IMR-90 (cell line): Measurements from ENCODE around the gene CHL1. TPM values are rescaled to one million over a fixed set of nuclear protein-coding genes. Genes with fewer than 3 reads are reported as not detected.

ENCODE experiments used
- ATAC-seq: fragments of 200-7000 bp; cut with Tn5 transposase; 2 replicates; pipeline ENCODE4 v1.9.1; 2020; ENCODE audit warnings: low read depth, mild to moderate bottlenecking, moderate library complexity
- BruUV-seq: library from RNA; stranded (reverse); fragments of 400-500 nt; replicated peaks from 2 replicates; lab custom pipeline; 2021; lab: Mats Ljungman, UMichigan
- CTCF ChIA-PET: fragments of 300-600 bp; formaldehyde crosslinking; extraction: SDS; loops from one replicate; lab custom pipeline; 2021; ENCODE audit warnings: antibody characterized with exemption; lab: Yijun Ruan, JAX
- POLR2A ChIA-PET: fragments of 300-600 bp; sonication (Branson Sonifier 250); formaldehyde crosslinking; loops from one replicate; lab custom pipeline; 2022; ENCODE audit warnings: antibody characterized with exemption; ENCODE audit not compliant: unreplicated experiment; lab: Charles Lee
- DNase-seq: peaks from one replicate; pipeline ENCODE4 v3.0.0; 2013
- H2AFZ ChIP-seq: replicated peaks from 2 replicates; pipeline ENCODE3; 2013; ENCODE audit warnings: low read length, mild to moderate bottlenecking; ENCODE audit not compliant: poor library complexity
- H2AK5ac ChIP-seq: 2 replicates; pipeline ENCODE4 v1.6.1; 2013; ENCODE audit warnings: low read depth, low read length, inconsistent platforms
- H2AK9ac ChIP-seq: replicated peaks from 2 replicates; pipeline ENCODE3; 2013; ENCODE audit warnings: mild to moderate bottlenecking, low read depth, low read length, moderate library complexity; ENCODE audit not compliant: poor library complexity
- H2BK120ac ChIP-seq: 2 replicates; pipeline ENCODE4 v1.6.1; 2013; ENCODE audit warnings: low read depth, low read length, inconsistent platforms
- H2BK15ac ChIP-seq: 3 replicates; pipeline ENCODE4 v1.6.1; 2013; ENCODE audit warnings: low read depth, low read length, inconsistent platforms
- H2BK20ac ChIP-seq: 2 replicates; pipeline ENCODE4 v1.6.1; 2013; ENCODE audit warnings: low read depth, mild to moderate bottlenecking, inconsistent platforms, low read length, moderate library complexity
- H2BK5ac ChIP-seq: 2 replicates; pipeline ENCODE4 v1.6.1; 2013; ENCODE audit warnings: mild to moderate bottlenecking, low read depth, low read length, inconsistent platforms; ENCODE audit not compliant: poor library complexity, severe bottlenecking
- H3K14ac ChIP-seq: replicated peaks from 2 replicates; pipeline ENCODE4 v1.6.1; 2013; ENCODE audit warnings: low read depth, low read length, inconsistent platforms
- H3K18ac ChIP-seq: 2 replicates; pipeline ENCODE4 v1.6.1; 2013; ENCODE audit warnings: low read depth, low read length, control low read depth
- H3K23ac ChIP-seq: 2 replicates; pipeline ENCODE4 v1.6.1; 2013; ENCODE audit warnings: low read depth, low read length, inconsistent platforms
- H3K27ac ChIP-seq: 2 replicates; pipeline ENCODE4 v1.5.1; 2013; ENCODE audit warnings: mild to moderate bottlenecking, control low read depth, low read length; ENCODE audit not compliant: insufficient read depth
- H3K27me3 ChIP-seq: 2 replicates; pipeline ENCODE4 v1.6.1; 2013; ENCODE audit warnings: low read length; ENCODE audit not compliant: control insufficient read depth, insufficient read depth
- H3K36me3 ChIP-seq: 2 replicates; pipeline ENCODE4 v1.6.1; 2013; ENCODE audit warnings: low read length, mixed read lengths; ENCODE audit not compliant: control insufficient read depth, insufficient read depth
- H3K4ac ChIP-seq: 2 replicates; pipeline ENCODE4 v1.6.1; 2013; ENCODE audit warnings: low read depth, low read length, inconsistent platforms
- H3K4me1 ChIP-seq: 2 replicates; pipeline ENCODE4 v1.6.1; 2013; ENCODE audit warnings: low read length, mixed read lengths; ENCODE audit not compliant: control insufficient read depth, insufficient read depth
- H3K4me2 ChIP-seq: 2 replicates; pipeline ENCODE4 v1.6.1; 2013; ENCODE audit warnings: low read depth, mild to moderate bottlenecking, control low read depth, low read length, moderate library complexity
- H3K4me3 ChIP-seq: 2 replicates; pipeline ENCODE4 v1.5.1; 2013; ENCODE audit warnings: low read depth, mild to moderate bottlenecking, control low read depth, low read length, moderate library complexity; ENCODE audit not compliant: insufficient read depth
- H3K56ac ChIP-seq: 2 replicates; pipeline ENCODE4 v1.6.1; 2013; ENCODE audit warnings: low read length, inconsistent platforms; ENCODE audit not compliant: insufficient read depth; ENCODE audit errors: extremely low read depth
- H3K79me1 ChIP-seq, 2 experiments: 2 replicates each; pipeline ENCODE4 v1.6.1; 2013; ENCODE audit warnings: low read length in 2 of 2, inconsistent platforms in 1 of 2, low read depth in 1 of 2
- H3K9ac ChIP-seq: 2 replicates; pipeline ENCODE4 v1.6.1; 2013; ENCODE audit warnings: low read depth, low read length, control low read depth
- H3K9me1 ChIP-seq: 2 replicates; pipeline ENCODE4 v1.6.1; 2013; ENCODE audit warnings: low read length, inconsistent platforms; ENCODE audit not compliant: insufficient read depth
- H3K9me3 ChIP-seq: 2 replicates; pipeline ENCODE4 v1.6.1; 2013; ENCODE audit warnings: low read length; ENCODE audit not compliant: control insufficient read depth, insufficient read depth
- H4K20me1 ChIP-seq: 2 replicates; pipeline ENCODE4 v1.6.1; 2013; ENCODE audit warnings: low read length, inconsistent platforms; ENCODE audit not compliant: insufficient read depth
- H4K5ac ChIP-seq: 2 replicates; pipeline ENCODE4 v1.6.1; 2013; ENCODE audit warnings: mild to moderate bottlenecking, low read depth, low read length, control low read depth
- H4K8ac ChIP-seq, 2 experiments: 2 replicates each; pipeline ENCODE4 v1.6.1; 2013; ENCODE audit warnings: low read depth in 2 of 2, low read length in 2 of 2, control low read depth in 1 of 2, inconsistent platforms in 1 of 2
- H4K91ac ChIP-seq: 2 replicates; pipeline ENCODE4 v1.6.1; 2013; ENCODE audit warnings: low read depth, low read length, inconsistent platforms; ENCODE audit not compliant: insufficient read depth
- BHLHE40 ChIP-seq: fragments of 150-350 bp; IDR thresholded peaks from 2 replicates; pipeline ENCODE4 v1.6.1; 2016; ENCODE audit warnings: mild to moderate bottlenecking, low read depth, low read length
- MAZ ChIP-seq: IDR thresholded peaks from 2 replicates; pipeline ENCODE4 v1.6.1; 2012; ENCODE audit warnings: low read depth, mild to moderate bottlenecking, low read length, improper control_type of control experiment, moderate library complexity, borderline replicate concordance
- RFX5 ChIP-seq: IDR thresholded peaks from 2 replicates; pipeline ENCODE4 v1.8.0; 2012; ENCODE audit warnings: low read depth, mild to moderate bottlenecking, low read length, moderate library complexity
- WGBS, 2 experiments: methylation state at CpG; one replicate each; pipeline versions ENCODE4 v1.1.5 to v1.1.7; 2013; ENCODE audit warnings: missing lambda C conversion rate in 2 of 2; ENCODE audit not compliant: insufficient read length in 1 of 2; ENCODE audit errors: extremely low coverage in 2 of 2; 5-methylcytosine and 5-hydroxymethylcytosine counted together
- dilution Hi-C: fragments of 300-500 bp; cut with HindIII; formaldehyde crosslinking; loops from one replicate; pipeline ENCODE4 v1.14.3; 2018; ENCODE audit warnings: low sequenced_read_pairs; ENCODE audit not compliant: unreplicated experiment
- in situ Hi-C: fragments of 300-500 bp; cut with MboI; formaldehyde crosslinking; loops from 3 replicates; pipeline ENCODE4 v1.14.3; 2019; ENCODE audit warnings: low sequenced_read_pairs, inconsistent platforms, mixed read lengths
- intact Hi-C: fragments of 100-400 bp; cut with micrococcal nuclease; formaldehyde crosslinking; loops from 2 replicates; pipeline ENCODE4 v1.10.0; 2022
- polyA plus RNA-seq, 3 experiments: library from polyadenylated mRNA; depleted of rRNA; stranded (reverse); fragments of >200 nt; gene quantifications; 2 replicates each; pipeline ENCODE4 v1.2.3, GENCODE V29; 2012; ENCODE audit warnings: low replicate concordance in 1 of 3
- total RNA-seq: library from RNA; depleted of rRNA; stranded (reverse); fragments of >200 nt; gene quantifications from 2 replicates; pipeline ENCODE4 v1.2.3, GENCODE V29; 2012

Gene CHL1
- total and polyA plus RNA-seq, 2 of the 4 experiments (the other 2 are of a cell fraction) = 0.38 to 1.6 TPM

GRCh38 chr3:427128-427527 is 230.6 kb downstream of the CHL1 start:
- DNase-seq = no peak
- CTCF ChIA-PET = no interaction called here
- no CpG with 5 or more reads among the region's 4 CpGs for WGBS, 2 experiments

More at GRCh38 chr3:427128-427527, 230.6 kb downstream of the CHL1 start:
- H2BK20ac ChIP-seq = no peak overlapping the region
- H2BK15ac ChIP-seq = no peak overlapping the region
- H3K27ac ChIP-seq = no peak overlapping the region
- no peak for ATAC-seq
- 0 out of 2 replicates have a peak, but pooled peaks cover 4% of the 10 kb centered on the region for H3K9me3 ChIP-seq
- H3K9ac ChIP-seq = no peak overlapping the region
- no peak overlapping the region for H3K4me2 ChIP-seq
- no peak overlapping the region for H2BK5ac ChIP-seq
- no peak overlapping the region for H2AK9ac ChIP-seq
- intact Hi-C loops (no loop called here), in situ Hi-C loops (no loop called here), dilution Hi-C loops (no loop called here)
- H4K5ac ChIP-seq = no peak overlapping the region
- H3K4me1 ChIP-seq = no peaks in the 10 kb centered on the region
- no peak overlapping the region for H3K56ac ChIP-seq
- H3K4me3 ChIP-seq = no peak overlapping the region
- H4K20me1 ChIP-seq = no peaks in the 10 kb centered on the region
- no peak overlapping the region for H2BK120ac ChIP-seq
- POLR2A ChIA-PET = no interaction called here
- H3K36me3 ChIP-seq = no peaks in the 10 kb centered on the region
- H2AK5ac ChIP-seq = no peak overlapping the region
- H3K27me3 ChIP-seq = no peaks in the 10 kb centered on the region
- H4K91ac ChIP-seq = no peak overlapping the region
- BruUV-seq = no TSS peak
- no peak overlapping the region for H3K23ac ChIP-seq
- no peaks in the 10 kb centered on the region for H3K79me1 ChIP-seq
- no peak overlapping the region for H3K14ac ChIP-seq
- TF ChIP-seq RFX5 (no peak), MAZ (no peak), BHLHE40 (no peak)
- no peak overlapping the region for H3K4ac ChIP-seq
- no peaks in the 10 kb centered on the region for H3K9me1 ChIP-seq
- no peak overlapping the region for H3K18ac ChIP-seq
- no peak overlapping the region for H2AFZ ChIP-seq
- H4K8ac ChIP-seq = no peak overlapping the region
